Neural cell (in vitro differentiated cells): ENCODE data around the gene SPRR2G. TPM values are rescaled to one million over a fixed set of nuclear protein-coding genes. Genes with fewer than 3 reads are reported as not detected.

Experiments used
- H2AFZ ChIP-seq: fragments of 200-600, 300-800 bp; sonication (generic), shearing (Covaris generic); 2 replicates; pipeline ENCODE4 v1.6.0; 2014; ENCODE audit warnings: low read depth, mild to moderate bottlenecking, antibody characterized with exemption, low read length, moderate library complexity
- H3F3A ChIP-seq: fragments of 200-600 bp; shearing (Covaris generic); 2 replicates; pipeline ENCODE4 v1.6.1; 2016; ENCODE audit warnings: mild to moderate bottlenecking, moderate library complexity, mixed read lengths, antibody characterized with exemption, low read length; ENCODE audit not compliant: insufficient read depth, poor library complexity, severe bottlenecking
- H3K27ac ChIP-seq: fragments of 200-600, 300-800 bp; sonication (generic), shearing (Covaris generic); 2 replicates; pipeline ENCODE4 v1.5.1; 2014; ENCODE audit warnings: mild to moderate bottlenecking, low read length, moderate library complexity
- H3K27me3 ChIP-seq: fragments of 300-800, 200-600 bp; sonication (generic), shearing (Covaris generic); 2 replicates; pipeline ENCODE4 v1.6.0; 2014; ENCODE audit warnings: mild to moderate bottlenecking, low read depth, low read length, moderate library complexity; ENCODE audit not compliant: insufficient read depth
- H3K36me3 ChIP-seq: fragments of 300-800, 200-600 bp; sonication (generic), shearing (Covaris generic); 2 replicates; pipeline ENCODE4 v1.5.1; 2014; ENCODE audit warnings: mild to moderate bottlenecking, antibody characterized with exemption, low read length, moderate library complexity; ENCODE audit not compliant: insufficient read depth
- H3K4me2 ChIP-seq: fragments of 300-800, 200-600 bp; sonication (generic), shearing (Covaris generic); 2 replicates; pipeline ENCODE4 v1.6.0; 2014; ENCODE audit warnings: mild to moderate bottlenecking, low read length
- H3K4me3 ChIP-seq: fragments of 300-800, 200-600 bp; sonication (generic), shearing (Covaris generic); 2 replicates; pipeline ENCODE4 v1.5.1; 2014; ENCODE audit warnings: mild to moderate bottlenecking, low read length, moderate library complexity
- H3K79me2 ChIP-seq: fragments of 200-600 bp; shearing (Covaris generic); replicated peaks from 2 replicates; pipeline ENCODE4 v1.6.0; 2014; ENCODE audit warnings: mild to moderate bottlenecking, low read length, moderate library complexity; ENCODE audit not compliant: insufficient read depth
- H3K9ac ChIP-seq: fragments of 300-800, 200-600 bp; sonication (generic), shearing (Covaris generic); 2 replicates; pipeline ENCODE4 v1.6.1; 2016; ENCODE audit warnings: mild to moderate bottlenecking, low read length, mixed read lengths
- H3K9me2 ChIP-seq: fragments of 200-600 bp; shearing (Covaris generic); 2 replicates; pipeline ENCODE4 v1.6.1; 2016; ENCODE audit warnings: mild to moderate bottlenecking, low read length, mixed read lengths; ENCODE audit not compliant: insufficient read depth
- H3K9me3 ChIP-seq: fragments of 200-600, 300-800 bp; sonication (generic), shearing (Covaris generic); 2 replicates; pipeline ENCODE4 v1.6.1; 2016; ENCODE audit warnings: mild to moderate bottlenecking, mixed run types, low read length, moderate library complexity, mixed read lengths
- H4K20me1 ChIP-seq: fragments of 200-600 bp; shearing (Covaris generic); 2 replicates; pipeline ENCODE4 v1.6.1; 2016; ENCODE audit warnings: mild to moderate bottlenecking, mixed run types; ENCODE audit not compliant: insufficient read depth
- CTCF ChIP-seq: fragments of 450-650 bp; IDR thresholded peaks from 2 replicates; pipeline ENCODE4 v1.5.1; 2014; ENCODE audit warnings: antibody characterized with exemption, mild to moderate bottlenecking, moderate library complexity; ENCODE audit not compliant: poor library complexity, severe bottlenecking
- EP300 ChIP-seq: fragments of 450-650 bp; conservative IDR thresholded peaks from 2 replicates; pipeline ENCODE4 v1.6.1; 2014; ENCODE audit warnings: antibody characterized with exemption, mild to moderate bottlenecking, moderate library complexity; ENCODE audit not compliant: poor library complexity, severe bottlenecking
- EZH2 ChIP-seq: fragments of 200-600, 300-800 bp; shearing (Covaris generic), sonication (generic); IDR thresholded peaks from 2 replicates; pipeline ENCODE4 v1.6.1; 2014; ENCODE audit warnings: antibody characterized with exemption, low read length, borderline replicate concordance, mild to moderate bottlenecking; ENCODE audit not compliant: insufficient read depth, poor library complexity, severe bottlenecking
- MXI1 ChIP-seq: fragments of 450-650 bp; conservative IDR thresholded peaks from 2 replicates; pipeline ENCODE4 v1.6.1; 2014; ENCODE audit warnings: antibody characterized with exemption, mild to moderate bottlenecking; ENCODE audit not compliant: poor library complexity, severe bottlenecking
- POLR2AphosphoS5 ChIP-seq: IDR thresholded peaks from 2 replicates; pipeline ENCODE4 v1.6.1; 2012
- RAD21 ChIP-seq: fragments of 450-650 bp; conservative IDR thresholded peaks from 2 replicates; pipeline ENCODE4 v1.6.1; 2014; ENCODE audit warnings: antibody characterized with exemption, mild to moderate bottlenecking, moderate library complexity
- SMC3 ChIP-seq: fragments of 450-650 bp; conservative IDR thresholded peaks from 2 replicates; pipeline ENCODE4 v1.6.1; 2014; ENCODE audit warnings: antibody characterized with exemption, mild to moderate bottlenecking, moderate library complexity; ENCODE audit not compliant: poor library complexity
- TAF1 ChIP-seq: IDR thresholded peaks from 2 replicates; pipeline ENCODE4 v1.6.1; 2012; ENCODE audit warnings: low read depth
- polyA minus RNA-seq: library from RNA; depleted of rRNA, polyadenylated mRNA; stranded (reverse); fragments of >200 nt; gene quantifications from 2 replicates; pipeline ENCODE4 v1.2.3, GENCODE V29; 2014
- polyA plus RNA-seq: library from polyadenylated mRNA; depleted of rRNA; stranded (reverse); fragments of >200 nt; gene quantifications from 2 replicates; pipeline ENCODE4 v1.2.3, GENCODE V29; 2014
- TF ChIP-seq, protein P1 (sequence below): IDR thresholded peaks from 2 replicates; pipeline ENCODE4 v1.6.1; 2012; ENCODE audit warnings: borderline replicate concordance

The SPRR2G gene
- polyA plus RNA-seq (not detected in 2 replicates), polyA minus RNA-seq (not detected in 2 replicates)

DNA sequence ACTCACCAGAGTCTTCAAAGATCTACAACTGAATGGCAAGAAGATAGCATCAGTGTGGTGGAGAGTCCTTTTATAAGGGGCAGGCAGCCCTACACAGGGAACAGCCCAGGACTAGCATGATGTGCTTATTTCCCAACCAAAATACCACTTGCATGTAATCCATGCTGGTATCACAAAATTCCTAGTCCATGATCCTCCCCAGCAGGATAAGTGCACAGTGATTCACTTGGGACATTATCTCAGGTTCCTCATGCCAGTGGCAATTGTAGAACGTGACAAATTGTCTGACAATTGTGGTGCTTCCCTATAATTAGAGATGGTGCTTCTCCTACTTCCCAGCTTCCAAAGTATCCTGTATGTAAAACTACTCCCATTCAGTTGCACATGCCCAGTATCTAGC lies at the start of gene SPRR2G:
TSS of gene SPRR2G (minus strand) at position 45 of the 400 bp plus-strand sequence. CDS start 780 bp downstream, outside the sequence.
- H2AFZ ChIP-seq: no peak within 1 kb of the TSS
- H3F3A ChIP-seq: no peaks in the 10 kb centered on the region
- no peak within 1 kb of the TSS for H3K4me3 ChIP-seq
- no peaks in the 10 kb centered on the region for H3K9me2 ChIP-seq
- H3K4me2 ChIP-seq: no peak within 1 kb of the TSS
- TF ChIP-seq EP300 (no peak), POLR2AphosphoS5 (no peak), RAD21 (no peak), SMC3 (no peak), MXI1 (no peak), EZH2 (no peak), TAF1 (no peak), CTCF (no peak)
- TF ChIP-seq, protein P1, sequence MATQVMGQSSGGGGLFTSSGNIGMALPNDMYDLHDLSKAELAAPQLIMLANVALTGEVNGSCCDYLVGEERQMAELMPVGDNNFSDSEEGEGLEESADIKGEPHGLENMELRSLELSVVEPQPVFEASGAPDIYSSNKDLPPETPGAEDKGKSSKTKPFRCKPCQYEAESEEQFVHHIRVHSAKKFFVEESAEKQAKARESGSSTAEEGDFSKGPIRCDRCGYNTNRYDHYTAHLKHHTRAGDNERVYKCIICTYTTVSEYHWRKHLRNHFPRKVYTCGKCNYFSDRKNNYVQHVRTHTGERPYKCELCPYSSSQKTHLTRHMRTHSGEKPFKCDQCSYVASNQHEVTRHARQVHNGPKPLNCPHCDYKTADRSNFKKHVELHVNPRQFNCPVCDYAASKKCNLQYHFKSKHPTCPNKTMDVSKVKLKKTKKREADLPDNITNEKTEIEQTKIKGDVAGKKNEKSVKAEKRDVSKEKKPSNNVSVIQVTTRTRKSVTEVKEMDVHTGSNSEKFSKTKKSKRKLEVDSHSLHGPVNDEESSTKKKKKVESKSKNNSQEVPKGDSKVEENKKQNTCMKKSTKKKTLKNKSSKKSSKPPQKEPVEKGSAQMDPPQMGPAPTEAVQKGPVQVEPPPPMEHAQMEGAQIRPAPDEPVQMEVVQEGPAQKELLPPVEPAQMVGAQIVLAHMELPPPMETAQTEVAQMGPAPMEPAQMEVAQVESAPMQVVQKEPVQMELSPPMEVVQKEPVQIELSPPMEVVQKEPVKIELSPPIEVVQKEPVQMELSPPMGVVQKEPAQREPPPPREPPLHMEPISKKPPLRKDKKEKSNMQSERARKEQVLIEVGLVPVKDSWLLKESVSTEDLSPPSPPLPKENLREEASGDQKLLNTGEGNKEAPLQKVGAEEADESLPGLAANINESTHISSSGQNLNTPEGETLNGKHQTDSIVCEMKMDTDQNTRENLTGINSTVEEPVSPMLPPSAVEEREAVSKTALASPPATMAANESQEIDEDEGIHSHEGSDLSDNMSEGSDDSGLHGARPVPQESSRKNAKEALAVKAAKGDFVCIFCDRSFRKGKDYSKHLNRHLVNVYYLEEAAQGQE: no peak
- no peak within 1 kb of the TSS for H3K9ac ChIP-seq
- H3K36me3 ChIP-seq: no peaks in the 10 kb centered on the region
- H4K20me1 ChIP-seq: no peaks in the 10 kb centered on the region
- no peak within 1 kb of the TSS for H3K27ac ChIP-seq
- no peaks in the 10 kb centered on the region for H3K79me2 ChIP-seq
- H3K9me3 ChIP-seq: no peaks in the 10 kb centered on the region
- no peaks in the 10 kb centered on the region for H3K27me3 ChIP-seq

GRCh38 chr1:153195216-153195615 lies 44.5 kb upstream of the SPRR2G start:
- Histone ChIP-seq H3K9ac (no peak overlapping the region), H3K27me3 (no peaks in the 10 kb centered on the region), H3K36me3 (no peaks in the 10 kb centered on the region), H3K27ac (no peak overlapping the region), H3K9me3 (no peaks in the 10 kb centered on the region), H3K79me2 (no peaks in the 10 kb centered on the region), H3F3A (no peaks in the 10 kb centered on the region), H3K9me2 (no peaks in the 10 kb centered on the region), H2AFZ (no peak overlapping the region), H3K4me3 (no peak overlapping the region), H3K4me2 (no peak overlapping the region), H4K20me1 (no peaks in the 10 kb centered on the region)
- TF ChIP-seq POLR2AphosphoS5 (no peak), EP300 (no peak), CTCF (no peak), RAD21 (no peak), TAF1 (no peak), EZH2 (no peak), SMC3 (no peak), MXI1 (no peak)
- TF ChIP-seq, protein P1: no peak
